Epithelial cell of esophagus (primary cell): Measurements from ENCODE around the gene SAMD3.

Experiments used
- DNase-seq: peaks from one replicate; pipeline ENCODE4 v3.0.0; 2010; ENCODE audit warnings: low read depth
- H3K4me3 ChIP-seq: 2 replicates; pipeline ENCODE4 v1.5.1; 2011; ENCODE audit warnings: mild to moderate bottlenecking, low read length, control low read depth
- CTCF ChIP-seq: IDR thresholded peaks from 2 replicates; pipeline ENCODE4 v1.5.1; 2011; ENCODE audit warnings: low read depth, mild to moderate bottlenecking, low read length, control low read depth, inconsistent platforms; ENCODE audit not compliant: insufficient read depth; ENCODE audit errors: missing control alignments

The SAMD3 gene

DNA sequence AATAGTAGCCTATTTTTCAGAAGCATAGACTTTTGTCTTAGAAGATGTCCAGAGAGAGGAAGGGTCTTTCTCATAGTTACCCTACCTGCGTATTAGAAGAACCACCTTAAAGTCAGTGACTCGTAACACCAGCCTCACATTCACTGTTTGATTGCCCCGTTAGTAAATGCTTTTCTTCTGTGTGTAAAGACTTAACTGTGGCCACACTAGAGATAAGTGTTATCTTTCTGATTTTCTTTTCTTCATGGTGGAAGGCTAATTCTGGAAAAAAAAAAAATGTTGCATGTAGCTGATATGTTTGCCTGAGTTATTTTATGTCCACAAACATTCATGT is 83.9 kb downstream of the SAMD3 start:
- DNase-seq, result no peak
- H3K4me3 ChIP-seq, result no peak overlapping the region
- no peak for TF ChIP-seq CTCF

GRCh38 chr6:130138116-130138908 is 84.4 kb downstream of the SAMD3 start:
- TF ChIP-seq CTCF, result no peak
- no peak overlapping the region for H3K4me3 ChIP-seq
- no peak for DNase-seq

DNA sequence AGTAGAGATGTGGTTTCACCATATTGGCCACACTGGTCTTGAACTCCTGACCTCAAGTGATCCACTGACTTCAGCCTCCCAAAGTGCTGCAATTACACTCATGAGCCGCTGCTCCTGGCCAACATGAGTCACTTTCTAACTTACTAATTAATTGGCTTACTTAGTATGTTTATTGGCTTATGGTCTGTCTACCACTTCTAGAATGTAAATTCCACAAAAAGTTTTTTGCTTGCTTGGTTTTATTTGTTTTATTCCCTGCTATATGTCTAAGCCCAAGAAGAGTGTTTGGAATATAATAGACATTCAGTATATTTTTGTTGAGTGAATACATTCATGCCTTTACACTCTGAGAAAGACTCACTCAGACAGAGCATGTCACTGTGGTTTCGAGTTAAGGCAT is 86.0 kb downstream of the SAMD3 start:
- DNase-seq, result no peak
- TF ChIP-seq CTCF, result no peak
- no peak overlapping the region for H3K4me3 ChIP-seq

DNA sequence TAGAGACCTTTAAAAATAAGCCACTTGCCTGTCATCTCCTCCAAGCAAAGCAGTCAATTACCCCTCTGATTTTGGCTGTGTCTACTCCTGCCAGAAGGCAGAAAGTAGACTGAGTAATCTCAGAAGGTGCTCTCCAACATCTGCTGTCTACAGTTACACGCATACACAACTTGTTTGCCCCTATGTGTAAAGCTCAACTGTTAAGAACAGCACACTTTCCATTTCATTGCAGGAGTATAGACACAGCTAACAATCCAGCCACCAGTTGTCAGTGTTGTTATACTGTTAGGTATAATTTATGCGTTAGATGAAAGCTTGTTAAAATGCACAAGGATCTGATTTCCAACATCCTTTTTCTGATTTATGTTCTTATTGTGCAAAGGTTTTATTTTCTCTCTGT is 88.2 kb downstream of the SAMD3 start:
- no peak overlapping the region for H3K4me3 ChIP-seq
- no peak for DNase-seq
- no peak for TF ChIP-seq CTCF

- no peak for DNase-seq
- TF ChIP-seq CTCF, result no peak
- no peak overlapping the region for H3K4me3 ChIP-seq
These were observed 90.5 kb downstream of the SAMD3 start for GRCh38 chr6:130132286-130132701.

DNA sequence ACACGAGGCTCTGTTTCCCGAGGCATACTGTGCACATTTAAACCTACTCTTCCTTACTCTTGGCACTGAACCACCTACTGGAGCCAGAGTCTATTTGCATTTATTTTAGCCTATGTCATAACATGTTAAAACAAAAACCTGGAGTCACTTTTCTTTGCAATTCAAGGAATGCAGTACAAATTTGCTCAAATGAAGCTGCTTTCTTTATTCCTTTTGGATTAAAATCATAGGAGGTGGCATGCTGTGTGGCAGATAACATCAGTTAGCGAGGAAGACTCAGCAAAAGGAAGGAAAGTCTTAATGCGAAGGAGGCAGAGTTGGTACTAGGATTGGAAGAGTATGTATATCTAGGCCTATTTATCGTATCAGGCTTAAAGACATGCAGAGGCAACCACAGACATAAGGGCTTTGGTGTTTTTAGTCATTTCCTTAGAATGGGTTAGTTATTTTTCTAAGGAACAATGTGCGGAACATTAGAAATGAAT is 92.9 kb downstream of the SAMD3 start:
- peak; percentile 30 for DNase-seq

More for the DNA sequence above, 92.9 kb downstream of the SAMD3 start:
- no peak overlapping the region for H3K4me3 ChIP-seq
- TF ChIP-seq CTCF, result no peak
